Transverse colon (tissue), 4 donors: ENCODE results near the gene INTS14.

Experiments
- EP300 ChIP-seq: sonication (generic); formaldehyde crosslinking; IDR thresholded peaks from one replicate; pipeline ENCODE4 v1.6.1; 2017; ENCODE audit warnings: antibody characterized with exemption, low read depth
- POLR2A ChIP-seq: fragments of 450-650 bp; IDR thresholded peaks from one replicate; pipeline ENCODE4 v1.6.1; 2016; ENCODE audit warnings: antibody characterized with exemption, mild to moderate bottlenecking, moderate library complexity
- POLR2AphosphoS5 ChIP-seq, 3 donors: sonication (generic); formaldehyde crosslinking; IDR thresholded peaks; one replicate each; pipeline ENCODE4 v1.6.1; 2016; ENCODE audit warnings: antibody characterized with exemption in 3 of 3
- TF ChIP-seq, protein P1 (sequence below), 5 experiments: fragments of 200-600 bp in 3 of 5; fragments of 450-650 bp in 2 of 5; sonication (generic) in 3 of 5; IDR thresholded peaks; 1 replicate in 2 of 5; 2 replicates in 3 of 5; pipeline ENCODE4 v1.5.1; 2016 to 2017; ENCODE audit warnings: antibody characterized with exemption in 5 of 5, inconsistent platforms in 3 of 5, mild to moderate bottlenecking in 2 of 5, moderate library complexity in 1 of 5

DNA sequence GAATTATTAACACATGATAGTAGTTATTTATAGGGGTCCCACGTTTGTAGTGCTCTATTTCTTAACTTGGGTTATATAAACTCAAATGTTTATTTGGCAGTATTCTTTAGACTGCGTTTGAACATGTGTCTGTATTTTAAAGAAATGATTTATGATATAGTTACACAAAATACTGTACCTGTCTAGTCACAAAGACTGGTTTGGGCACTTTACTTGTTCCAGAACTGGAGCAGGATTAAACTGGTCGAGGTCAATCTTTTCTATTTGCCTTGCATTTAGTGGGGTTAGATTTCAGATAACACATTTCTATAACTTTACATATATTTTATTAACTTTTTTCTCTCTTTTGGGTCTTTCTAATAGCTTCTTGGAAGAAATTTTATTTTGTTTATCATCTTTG, 41.2 kb downstream of the INTS14 start:
- no peak for TF ChIP-seq POLR2AphosphoS5 (IDR thresholded peaks at IDR 0.05)
- no peak for TF ChIP-seq POLR2A
- TF ChIP-seq, protein P1, sequence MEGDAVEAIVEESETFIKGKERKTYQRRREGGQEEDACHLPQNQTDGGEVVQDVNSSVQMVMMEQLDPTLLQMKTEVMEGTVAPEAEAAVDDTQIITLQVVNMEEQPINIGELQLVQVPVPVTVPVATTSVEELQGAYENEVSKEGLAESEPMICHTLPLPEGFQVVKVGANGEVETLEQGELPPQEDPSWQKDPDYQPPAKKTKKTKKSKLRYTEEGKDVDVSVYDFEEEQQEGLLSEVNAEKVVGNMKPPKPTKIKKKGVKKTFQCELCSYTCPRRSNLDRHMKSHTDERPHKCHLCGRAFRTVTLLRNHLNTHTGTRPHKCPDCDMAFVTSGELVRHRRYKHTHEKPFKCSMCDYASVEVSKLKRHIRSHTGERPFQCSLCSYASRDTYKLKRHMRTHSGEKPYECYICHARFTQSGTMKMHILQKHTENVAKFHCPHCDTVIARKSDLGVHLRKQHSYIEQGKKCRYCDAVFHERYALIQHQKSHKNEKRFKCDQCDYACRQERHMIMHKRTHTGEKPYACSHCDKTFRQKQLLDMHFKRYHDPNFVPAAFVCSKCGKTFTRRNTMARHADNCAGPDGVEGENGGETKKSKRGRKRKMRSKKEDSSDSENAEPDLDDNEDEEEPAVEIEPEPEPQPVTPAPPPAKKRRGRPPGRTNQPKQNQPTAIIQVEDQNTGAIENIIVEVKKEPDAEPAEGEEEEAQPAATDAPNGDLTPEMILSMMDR (IDR thresholded peaks at IDR 0.05), result no peak
- no peak for TF ChIP-seq EP300
